Fibroblast of the aortic adventitia (primary cell): Measurements from ENCODE around the gene JDP2. TPM values are rescaled to one million over a fixed set of nuclear protein-coding genes. Genes with fewer than 3 reads are reported as not detected.

Source experiments
- DNase-seq: peaks from one replicate; pipeline ENCODE4 v3.0.0-alpha.2; 2010; ENCODE audit warnings: low read depth
- H3K4me3 ChIP-seq: 2 replicates; pipeline ENCODE4 v1.5.1; 2011; ENCODE audit warnings: low read depth, mild to moderate bottlenecking, control low read depth, low read length, moderate library complexity
- total RNA-seq: library from RNA; depleted of rRNA; stranded (reverse); fragments of >200 nt; gene quantifications from 2 replicates; pipeline ENCODE4 v1.2.3, GENCODE V29; 2012; ENCODE audit warnings: low replicate concordance
- TF ChIP-seq, protein P1 (sequence below): IDR thresholded peaks from 2 replicates; pipeline ENCODE4 v1.5.1; 2011; ENCODE audit warnings: mild to moderate bottlenecking, low read length, control low read depth, inconsistent platforms; ENCODE audit not compliant: insufficient read depth

JDP2 gene
- total RNA-seq, 1 donor, result 80.1 TPM

DNA sequence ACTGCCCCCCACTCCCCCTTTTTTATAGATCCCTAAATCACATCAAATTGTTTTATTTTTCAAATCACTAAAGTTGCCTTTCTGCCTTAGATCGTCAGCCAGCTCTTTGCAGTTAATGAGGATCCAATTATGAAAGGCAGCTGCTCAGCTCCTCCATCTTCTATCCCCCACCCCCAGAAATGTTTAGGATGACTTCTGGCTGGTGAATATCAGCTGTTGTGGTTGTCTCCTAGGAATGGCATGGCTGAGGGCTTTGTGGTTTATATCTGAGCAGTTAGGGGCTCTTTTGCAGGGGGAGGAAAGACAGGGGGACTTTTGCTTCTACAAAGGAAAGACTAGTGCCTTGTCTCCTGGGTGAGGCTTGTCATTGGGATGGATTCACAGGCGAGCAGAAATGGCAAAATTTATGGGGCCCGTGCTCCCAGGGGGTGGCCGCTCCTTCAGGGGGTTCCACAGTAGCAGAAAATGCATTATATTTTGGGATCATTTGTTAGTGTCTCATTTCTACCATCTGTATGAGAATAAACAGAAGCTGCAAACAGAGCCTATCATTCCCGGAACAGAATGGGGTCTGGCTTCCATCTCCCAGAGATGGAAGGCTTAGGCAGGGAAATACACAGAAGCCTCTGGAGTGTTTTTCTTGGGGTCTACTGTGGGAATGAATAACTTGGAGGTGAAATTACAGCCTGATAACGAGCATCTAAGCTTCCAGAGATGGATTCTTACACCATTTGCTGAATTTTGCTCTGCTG is 6.5 kb downstream of the JDP2 start:
- TF ChIP-seq, protein P1, sequence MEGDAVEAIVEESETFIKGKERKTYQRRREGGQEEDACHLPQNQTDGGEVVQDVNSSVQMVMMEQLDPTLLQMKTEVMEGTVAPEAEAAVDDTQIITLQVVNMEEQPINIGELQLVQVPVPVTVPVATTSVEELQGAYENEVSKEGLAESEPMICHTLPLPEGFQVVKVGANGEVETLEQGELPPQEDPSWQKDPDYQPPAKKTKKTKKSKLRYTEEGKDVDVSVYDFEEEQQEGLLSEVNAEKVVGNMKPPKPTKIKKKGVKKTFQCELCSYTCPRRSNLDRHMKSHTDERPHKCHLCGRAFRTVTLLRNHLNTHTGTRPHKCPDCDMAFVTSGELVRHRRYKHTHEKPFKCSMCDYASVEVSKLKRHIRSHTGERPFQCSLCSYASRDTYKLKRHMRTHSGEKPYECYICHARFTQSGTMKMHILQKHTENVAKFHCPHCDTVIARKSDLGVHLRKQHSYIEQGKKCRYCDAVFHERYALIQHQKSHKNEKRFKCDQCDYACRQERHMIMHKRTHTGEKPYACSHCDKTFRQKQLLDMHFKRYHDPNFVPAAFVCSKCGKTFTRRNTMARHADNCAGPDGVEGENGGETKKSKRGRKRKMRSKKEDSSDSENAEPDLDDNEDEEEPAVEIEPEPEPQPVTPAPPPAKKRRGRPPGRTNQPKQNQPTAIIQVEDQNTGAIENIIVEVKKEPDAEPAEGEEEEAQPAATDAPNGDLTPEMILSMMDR, result no peak
- DNase-seq, result no peak
- H3K4me3 ChIP-seq, result no peak overlapping the region

DNA sequence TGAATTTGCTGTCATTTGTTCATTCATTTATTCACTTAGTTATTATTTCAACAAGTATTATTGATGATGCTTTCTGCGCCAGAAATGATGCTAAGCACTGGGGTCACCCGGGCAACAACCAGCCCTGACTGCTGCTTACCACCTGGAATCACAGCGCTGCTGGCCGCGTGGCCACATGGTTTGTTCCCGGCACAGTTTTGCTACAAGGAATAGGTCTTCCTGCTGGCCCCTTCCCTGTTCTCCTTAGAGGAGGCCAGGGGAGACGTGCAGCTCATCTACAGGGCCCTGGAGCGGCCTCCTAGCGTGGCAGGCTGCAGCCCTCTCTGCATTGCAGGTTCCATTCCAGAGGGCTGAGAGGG is 7.0 kb downstream of the JDP2 start:
- TF ChIP-seq, protein P1, result no peak
- H3K4me3 ChIP-seq, result no peak overlapping the region
- DNase-seq, result no peak

DNA sequence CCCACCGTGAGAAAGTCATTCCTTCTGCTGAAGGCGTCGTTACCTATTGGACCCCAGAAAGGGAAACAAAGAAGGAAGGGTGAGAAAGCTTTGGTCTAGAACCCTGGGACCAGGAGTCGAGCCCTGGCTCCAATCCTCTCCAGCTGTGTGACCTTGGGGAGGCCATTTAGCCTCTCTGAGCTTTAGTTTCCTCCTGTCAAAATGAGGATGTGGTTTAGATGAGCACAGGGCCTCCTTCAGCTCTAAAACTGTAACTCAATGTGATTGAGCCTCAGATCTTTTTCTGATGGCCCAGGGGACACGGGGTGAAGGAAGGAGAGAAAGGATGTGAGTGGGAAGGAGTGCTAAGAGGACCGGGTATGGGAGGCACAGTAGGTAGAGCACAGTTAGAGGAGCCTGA is 7.7 kb downstream of the JDP2 start:
- DNase-seq, result no peak
- TF ChIP-seq, protein P1, result no peak
- H3K4me3 ChIP-seq, result no peak overlapping the region

DNA sequence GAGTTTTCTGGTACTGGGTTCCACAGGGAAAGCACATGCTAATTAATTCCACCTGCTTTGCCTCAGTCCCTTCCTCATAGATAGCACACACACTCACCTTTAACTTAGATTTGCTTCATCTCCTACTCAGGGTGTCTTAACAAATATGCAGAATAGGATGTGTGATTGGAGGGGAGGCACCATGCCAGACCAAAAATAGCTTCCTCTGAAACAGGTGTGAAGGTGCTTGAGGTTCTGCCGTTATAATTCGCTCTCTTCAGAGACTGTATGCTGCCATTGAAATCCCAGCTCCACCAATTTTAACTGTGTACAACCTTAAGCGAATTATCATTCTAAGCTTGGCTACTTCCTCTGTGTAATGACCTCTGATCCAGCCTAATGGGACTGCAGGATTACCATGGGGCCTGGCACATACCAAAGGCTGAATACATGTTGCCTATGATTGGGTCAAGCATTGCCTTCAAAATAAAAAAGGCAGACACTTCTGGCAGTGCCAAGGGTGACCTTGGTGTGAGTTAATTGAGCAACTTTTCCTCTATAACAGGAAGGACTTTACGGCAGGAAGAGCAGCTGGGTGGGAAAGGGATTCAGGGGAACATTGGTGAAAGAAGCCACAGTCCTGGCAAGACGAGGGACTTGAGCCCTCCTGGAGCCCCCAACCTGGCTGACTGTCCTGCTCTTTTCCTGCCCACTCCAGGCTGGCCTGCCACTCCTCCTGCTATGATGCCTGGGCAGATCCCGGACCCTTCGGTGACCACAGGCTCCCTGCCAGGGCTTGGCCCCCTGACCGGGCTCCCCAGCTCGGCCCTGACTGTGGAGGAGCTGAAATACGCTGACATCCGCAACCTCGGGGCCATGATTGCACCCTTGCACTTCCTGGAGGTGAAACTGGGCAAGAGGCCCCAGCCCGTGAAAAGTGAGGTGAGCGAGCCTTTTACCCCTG is 9.7 kb downstream of the JDP2 start:
- TF ChIP-seq, protein P1, result no peak
- H3K4me3 ChIP-seq, result no peak overlapping the region
- no peak for DNase-seq

DNA sequence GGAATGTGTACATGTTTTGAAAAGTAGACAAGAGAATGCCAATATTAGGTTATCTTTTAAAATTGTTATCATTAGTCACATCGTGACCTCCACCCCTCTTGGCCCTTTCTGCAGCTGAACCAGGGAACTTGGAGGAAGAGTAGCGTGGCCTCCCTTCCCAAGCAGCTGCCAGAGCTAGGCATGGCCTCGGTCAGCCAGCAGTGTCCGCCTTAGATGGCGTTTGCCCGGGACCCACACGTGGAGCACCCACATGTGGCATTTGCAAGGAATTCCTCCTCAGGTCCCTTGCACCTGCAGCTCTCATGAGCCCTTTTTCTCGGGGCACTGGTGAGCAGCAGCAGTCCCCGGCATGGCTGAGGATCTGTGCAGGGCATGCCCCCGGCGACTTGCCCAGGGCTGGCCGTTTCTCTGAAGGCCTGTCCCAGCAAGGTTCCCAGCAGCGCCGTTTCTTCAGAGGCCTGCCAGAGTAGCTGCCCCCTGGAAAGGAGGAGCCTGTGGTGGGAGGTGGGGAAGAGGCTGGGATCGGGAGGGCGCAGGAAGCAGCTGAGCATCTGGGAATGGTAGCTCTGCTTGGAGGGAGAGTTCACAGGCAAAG is 10.8 kb downstream of the JDP2 start:
- TF ChIP-seq, protein P1, result no peak
- DNase-seq, result no peak
- H3K4me3 ChIP-seq, result no peak overlapping the region

DNA sequence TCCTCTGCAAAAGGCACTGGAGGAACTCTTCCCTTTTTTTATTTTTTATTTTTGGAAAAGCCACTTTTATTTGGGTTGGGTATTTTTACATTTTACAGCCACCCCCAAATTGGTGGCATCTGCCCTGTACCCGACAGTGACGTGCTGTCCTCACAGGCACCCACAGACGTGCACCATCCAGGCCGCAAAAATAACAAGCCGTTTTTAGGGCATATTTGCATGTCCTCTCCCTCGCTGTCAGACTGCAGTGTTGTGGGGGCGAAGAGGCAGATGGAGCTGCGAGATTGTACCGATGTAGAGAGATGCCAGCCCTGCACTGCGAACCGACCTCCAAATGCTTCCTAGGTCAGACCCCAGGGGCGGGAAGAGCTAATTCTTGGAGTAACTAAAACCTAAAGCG is 12.2 kb downstream of the JDP2 start:
- TF ChIP-seq, protein P1, result no peak
- H3K4me3 ChIP-seq, result no peak overlapping the region
- DNase-seq, result no peak
